Suprapubic skin (tissue), 3 donors: ENCODE data around the gene TXNL4B.

Source experiments
- CTCF ChIP-seq, 2 donors: fragments of 200-600 bp in 1 of 2; fragments of 450-650 bp in 1 of 2; sonication (generic) in 1 of 2; IDR thresholded peaks; one replicate each; pipeline ENCODE4 v1.5.1; 2016 to 2019; ENCODE audit warnings: antibody characterized with exemption in 2 of 2, mild to moderate bottlenecking in 1 of 2, moderate library complexity in 1 of 2
- EP300 ChIP-seq: sonication (generic); formaldehyde crosslinking; IDR thresholded peaks from one replicate; pipeline ENCODE4 v1.6.1; 2017; ENCODE audit warnings: antibody characterized with exemption
- POLR2A ChIP-seq, 2 donors: fragments of 450-650 bp; IDR thresholded peaks; one replicate each; pipeline ENCODE4 v1.6.1; 2017; ENCODE audit warnings: antibody characterized with exemption in 2 of 2, mild to moderate bottlenecking in 2 of 2, moderate library complexity in 2 of 2

GRCh38 chr16:72139908-72140307 lies 46.5 kb upstream of the TXNL4B start:
- no peak for TF ChIP-seq POLR2A (IDR thresholded peaks at IDR 0.05)
- no peak for TF ChIP-seq CTCF (IDR thresholded peaks at IDR 0.05)
- TF ChIP-seq EP300: no peak
